HEK293 (cell line): ENCODE results near the gene NPHP4.

Experiments used
- CTCF ChIA-PET: fragments of 350-600 bp; formaldehyde crosslinking; extraction: SDS; loops from one replicate; lab custom pipeline; 2021; ENCODE audit warnings: antibody characterized with exemption; lab: Yijun Ruan, JAX
- POLR2A ChIA-PET: fragments of 300-600 bp; formaldehyde crosslinking; extraction: SDS; loops from one replicate; lab custom pipeline; 2020; ENCODE audit warnings: antibody characterized with exemption, inconsistent platforms; lab: Yijun Ruan, JAX
- H3K27ac ChIP-seq: fragments of 200-500 bp; sonication (Bioruptor generic); 2 replicates; pipeline ENCODE4 v1.5.1; 2014; ENCODE audit warnings: low read depth, low read length, control low read depth, inconsistent platforms; ENCODE audit errors: extremely low read depth
- H3K36me3 ChIP-seq, 2 experiments: fragments of 200-500 bp in 1 of 2; sonication (Bioruptor generic) in 1 of 2; 1 replicate in 1 of 2; 2 replicates in 1 of 2; pipeline ENCODE4 v1.5.1; 2014 to 2017; ENCODE audit warnings: inconsistent platforms in 2 of 2, low read length in 2 of 2; ENCODE audit not compliant: control insufficient read depth in 2 of 2, insufficient read depth in 1 of 2
- H3K4me1 ChIP-seq: fragments of 200-500 bp; sonication (Bioruptor generic); 2 replicates; pipeline ENCODE4 v1.5.1; 2014; ENCODE audit warnings: mild to moderate bottlenecking, low read length, inconsistent platforms; ENCODE audit not compliant: control insufficient read depth, insufficient read depth
- H3K4me3 ChIP-seq: 2 replicates; pipeline ENCODE4 v1.5.1; 2011; ENCODE audit warnings: low read depth, mild to moderate bottlenecking, control low read depth, low read length, moderate library complexity
- H3K9me3 ChIP-seq: fragments of 200-500 bp; sonication (Bioruptor generic); 2 replicates; pipeline ENCODE4 v1.5.1; 2014; ENCODE audit warnings: low read depth, low read length, inconsistent platforms; ENCODE audit not compliant: control insufficient read depth, insufficient read depth
- BCL6B ChIP-seq: fragments of 450-650 bp; formaldehyde crosslinking; IDR thresholded peaks from 2 replicates; pipeline ENCODE4 v1.5.1; 2017; ENCODE audit warnings: missing biosample characterization, missing genetic modification characterization
- GLI4 ChIP-seq: fragments of 450-650 bp; formaldehyde crosslinking; IDR thresholded peaks from 2 replicates; pipeline ENCODE4 v1.5.1; 2016; ENCODE audit warnings: missing biosample characterization, missing genetic modification characterization
- GLIS1 ChIP-seq: fragments of 450-650 bp; formaldehyde crosslinking; IDR thresholded peaks from 2 replicates; pipeline ENCODE4 v1.5.1; 2016; ENCODE audit warnings: missing biosample characterization, missing genetic modification characterization
- KLF1 ChIP-seq: fragments of 450-650 bp; formaldehyde crosslinking; IDR thresholded peaks from 2 replicates; pipeline ENCODE4 v1.5.1; 2016; ENCODE audit warnings: missing biosample characterization, missing genetic modification characterization
- MYNN ChIP-seq: fragments of 450-650 bp; formaldehyde crosslinking; IDR thresholded peaks from 2 replicates; pipeline ENCODE4 v1.5.1; 2016; ENCODE audit warnings: missing biosample characterization, missing genetic modification characterization, borderline replicate concordance
- RBAK ChIP-seq: fragments of 450-650 bp; formaldehyde crosslinking; IDR thresholded peaks from 2 replicates; pipeline ENCODE4 v1.5.1; 2016; ENCODE audit warnings: missing biosample characterization, missing genetic modification characterization
- ZNF146 ChIP-seq: fragments of 450-650 bp; formaldehyde crosslinking; IDR thresholded peaks from 2 replicates; pipeline ENCODE4 v1.5.1; 2016; ENCODE audit warnings: missing biosample characterization, missing genetic modification characterization
- ZNF169 ChIP-seq: fragments of 450-650 bp; formaldehyde crosslinking; IDR thresholded peaks from 2 replicates; pipeline ENCODE4 v1.5.1; 2016; ENCODE audit warnings: missing biosample characterization, missing genetic modification characterization
- ZNF175 ChIP-seq: fragments of 450-650 bp; formaldehyde crosslinking; IDR thresholded peaks from 2 replicates; pipeline ENCODE4 v1.5.1; 2016; ENCODE audit warnings: missing biosample characterization, missing genetic modification characterization
- ZNF280C ChIP-seq: fragments of 450-650 bp; formaldehyde crosslinking; IDR thresholded peaks from 2 replicates; pipeline ENCODE4 v1.5.1; 2016; ENCODE audit warnings: missing biosample characterization, missing genetic modification characterization
- ZNF521 ChIP-seq: fragments of 450-650 bp; formaldehyde crosslinking; IDR thresholded peaks from 2 replicates; pipeline ENCODE4 v1.5.1; 2017; ENCODE audit warnings: missing biosample characterization, mild to moderate bottlenecking, missing genetic modification characterization
- ZNF571 ChIP-seq: fragments of 450-650 bp; formaldehyde crosslinking; IDR thresholded peaks from 2 replicates; pipeline ENCODE4 v1.5.0; 2017; ENCODE audit warnings: missing biosample characterization, missing genetic modification characterization
- ZNF580 ChIP-seq: fragments of 450-650 bp; formaldehyde crosslinking; IDR thresholded peaks from 2 replicates; pipeline ENCODE4 v1.5.1; 2016; ENCODE audit warnings: missing biosample characterization, missing genetic modification characterization
- ZNF629 ChIP-seq: fragments of 450-650 bp; formaldehyde crosslinking; IDR thresholded peaks from 2 replicates; pipeline ENCODE4 v1.5.1; 2017; ENCODE audit warnings: missing biosample characterization, missing genetic modification characterization
- ZNF768 ChIP-seq: fragments of 450-650 bp; formaldehyde crosslinking; IDR thresholded peaks from 2 replicates; pipeline ENCODE4 v1.5.1; 2018; ENCODE audit warnings: missing biosample characterization, mild to moderate bottlenecking, missing genetic modification characterization
- ZNF830 ChIP-seq: fragments of 450-650 bp; IDR thresholded peaks from 2 replicates; pipeline ENCODE4 v1.5.0; 2018; ENCODE audit warnings: missing biosample characterization, missing genetic modification characterization, low read depth, mild to moderate bottlenecking, moderate library complexity
- ZSCAN16 ChIP-seq: fragments of 450-650 bp; formaldehyde crosslinking; IDR thresholded peaks from 2 replicates; pipeline ENCODE4 v1.5.1; 2016; ENCODE audit warnings: missing biosample characterization, missing genetic modification characterization

The NPHP4 gene

GRCh38 chr1:5961601-5962000, 30.6 kb downstream of the NPHP4 start (continued):
- no peak for TF ChIP-seq ZNF175
- TF ChIP-seq ZNF629, result no peak
- no peak for TF ChIP-seq ZNF169 (tag by site-specific recombination)
- TF ChIP-seq BCL6B (tag by site-specific recombination), result no peak

- TF ChIP-seq KLF1 (tag by site-specific recombination) (no peak), ZNF521 (tag by site-specific recombination) (no peak)
- TF ChIP-seq, all 188 proteins: peak for 0
- Histone ChIP-seq H3K36me3 (peaks cover 0 to 50% of the 10 kb centered on the region in 2 experiments; a peak in 1 of 3 replicates), H3K9me3 (no peaks in the 10 kb centered on the region), H3K4me3 (no peak overlapping the region), H3K4me1 (no peaks in the 10 kb centered on the region), H3K27ac (no peak overlapping the region)
- CTCF ChIA-PET, result no interaction called here
- POLR2A ChIA-PET, result no interaction called here
Measured at GRCh38 chr1:5960336-5960735, 31.9 kb downstream of the NPHP4 start.

- CTCF ChIA-PET, result no interaction called here
- H3K9me3 ChIP-seq, result no peaks in the 10 kb centered on the region
- no peak for TF ChIP-seq ZNF146 (tag by site-specific recombination)
- TF ChIP-seq GLI4, result no peak
- TF ChIP-seq, all 188 proteins: peak for 0
- Histone ChIP-seq H3K4me3 (no peak overlapping the region), H3K27ac (no peak overlapping the region), H3K4me1 (no peaks in the 10 kb centered on the region), H3K36me3 (peaks cover 0 to 53% of the 10 kb centered on the region in 2 experiments; a peak in 1 of 3 replicates)
- POLR2A ChIA-PET, result no interaction called here
Measured at GRCh38 chr1:5959667-5960230, 32.5 kb downstream of the NPHP4 start.

GRCh38 chr1:5959087-5959486, 33.1 kb downstream of the NPHP4 start:
- Histone ChIP-seq H3K9me3 (no peaks in the 10 kb centered on the region), H3K4me3 (no peak overlapping the region), H3K4me1 (no peaks in the 10 kb centered on the region)
- ChIA-PET CTCF (no interaction called here), POLR2A (no interaction called here)
- TF ChIP-seq MYNN (tag by site-specific recombination) (no peak), ZSCAN16 (tag by site-specific recombination) (no peak), ZNF280C (tag by site-specific recombination) (no peak), GLIS1 (tag by site-specific recombination) (no peak), RBAK (tag by site-specific recombination) (no peak), ZNF580 (tag by site-specific recombination) (no peak), GLI4 (no peak), KLF1 (tag by site-specific recombination) (no peak), ZNF169 (tag by site-specific recombination) (no peak), ZNF830 (no peak), ZNF571 (tag by site-specific recombination) (no peak), ZNF768 (tag by site-specific recombination) (no peak)
- TF ChIP-seq, all 188 proteins: peak for 0
- Histone ChIP-seq H3K36me3 (peaks cover 0 to 58% of the 10 kb centered on the region in 2 experiments; a peak in 1 of 3 replicates), H3K27ac (no peak overlapping the region)
